ENCODE measurements around the gene RRBP1.

- TF ChIP-seq CTCF (conservative IDR thresholded peaks at IDR 0.05 in 1 of 2, IDR thresholded peaks at IDR 0.05 in 1 of 2; ENCODE audit: extremely low read depth in 1 of 2, insufficient read depth in 1 of 2, low read depth in 1 of 2, low read length in 2 of 2) (no peak), EZH2 (IDR thresholded peaks at IDR 0.05; ENCODE audit: borderline replicate concordance, low read length) (no peak)
These were observed 67.7 kb downstream of the RRBP1 start for GRCh38 chr20:17614176-17614811.
